Activated T-helper 1 cell treated with anti-CD3 and anti-CD28 coated beads, Interleukin-12 subunit alpha, Interleukin-12 subunit beta, Interleukin-2, Interleukin-4 antibody, amounts not matched to agents 30 ng/mL and 10 ng/mL and 1 ng/mL, durations not matched to agents 14 hours and 24 hours and 36 hours (primary cell): ENCODE data around the gene TSHZ3. TPM values are rescaled to one million over a fixed set of nuclear protein-coding genes. Genes with fewer than 3 reads are reported as not detected.

Source experiments
- DNase-seq: peaks from one replicate; pipeline ENCODE4 v3.0.0; 2021; ENCODE audit warnings: low spot score
- H3K27ac Mint-ChIP-seq: one replicate; pipeline ENCODE4 v1.8.0; 2021; ENCODE audit warnings: mild to moderate bottlenecking, mixed read lengths
- H3K27me3 Mint-ChIP-seq: one replicate; pipeline ENCODE4 v1.8.0; 2022; ENCODE audit warnings: mild to moderate bottlenecking, moderate library complexity, mixed read lengths; ENCODE audit not compliant: insufficient read depth
- H3K36me3 Mint-ChIP-seq: one replicate; pipeline ENCODE4 v1.8.0; 2021; ENCODE audit warnings: low read depth, mixed read lengths
- H3K4me1 Mint-ChIP-seq: one replicate; pipeline ENCODE4 v1.8.0; 2021; ENCODE audit warnings: low read depth, mixed read lengths
- H3K4me3 Mint-ChIP-seq: one replicate; pipeline ENCODE4 v1.8.0; 2021; ENCODE audit warnings: mild to moderate bottlenecking, moderate library complexity, mixed read lengths
- H3K9me3 Mint-ChIP-seq: one replicate; pipeline ENCODE4 v1.8.0; 2021; ENCODE audit warnings: mixed read lengths
- intact Hi-C: fragments of 100-400 bp; cut with micrococcal nuclease; formaldehyde crosslinking; loops from one replicate; pipeline ENCODE4 v1.15.1; 2024
- total RNA-seq: library from RNA; stranded (reverse); gene quantifications from 2 replicates; pipeline ENCODE4 v1.2.3, GENCODE V29; 2022

Gene TSHZ3
- total RNA-seq, 1 donor from 2014 or later, result 2.0 TPM

GRCh38 chr19:31255831-31256592, 93.2 kb downstream of the TSHZ3 start:
- Mint-ChIP-seq H3K9me3 (no peaks in the 10 kb centered on the region), H3K27ac (no peak overlapping the region), H3K4me1 (no peaks in the 10 kb centered on the region), H3K36me3 (no peaks in the 10 kb centered on the region), H3K27me3 (peaks cover 6% of the 10 kb centered on the region), H3K4me3 (no peak overlapping the region)
- intact Hi-C loops, result no loop called here
- no peak for DNase-seq

GRCh38 chr19:31255174-31255799, 93.9 kb downstream of the TSHZ3 start:
- Mint-ChIP-seq H3K36me3 (no peaks in the 10 kb centered on the region), H3K4me1 (no peaks in the 10 kb centered on the region), H3K27me3 (peaks cover 4% of the 10 kb centered on the region), H3K4me3 (no peak overlapping the region), H3K9me3 (no peaks in the 10 kb centered on the region), H3K27ac (no peak overlapping the region)
- DNase-seq, result no peak
- intact Hi-C loops, result no loop called here

- intact Hi-C loops, result no loop called here
- no peaks in the 10 kb centered on the region for H3K36me3 Mint-ChIP-seq
- H3K9me3 Mint-ChIP-seq, result no peaks in the 10 kb centered on the region
- H3K4me1 Mint-ChIP-seq, result no peaks in the 10 kb centered on the region
- H3K27ac Mint-ChIP-seq, result no peak overlapping the region
- H3K27me3 Mint-ChIP-seq, result peaks cover 8% of the 10 kb centered on the region
- no peak for DNase-seq
- no peak overlapping the region for H3K4me3 Mint-ChIP-seq
Observed at GRCh38 chr19:31254611-31255010, 94.6 kb downstream of the TSHZ3 start.

GRCh38 chr19:31254180-31254551, 95.1 kb downstream of the TSHZ3 start:
- DNase-seq, result no peak
- H3K27ac Mint-ChIP-seq, result no peak overlapping the region
- no peaks in the 10 kb centered on the region for H3K4me1 Mint-ChIP-seq
- H3K9me3 Mint-ChIP-seq, result no peaks in the 10 kb centered on the region
- intact Hi-C loops, result no loop called here
- no peak overlapping the region for H3K4me3 Mint-ChIP-seq
- peaks cover 6% of the 10 kb centered on the region for H3K27me3 Mint-ChIP-seq
- no peaks in the 10 kb centered on the region for H3K36me3 Mint-ChIP-seq

- Mint-ChIP-seq H3K36me3 (no peaks in the 10 kb centered on the region), H3K9me3 (no peaks in the 10 kb centered on the region), H3K27me3 (peaks cover 6% of the 10 kb centered on the region), H3K4me1 (no peaks in the 10 kb centered on the region), H3K27ac (no peak overlapping the region), H3K4me3 (no peak overlapping the region)
- DNase-seq, result no peak
- intact Hi-C loops, result no loop called here
Observed at GRCh38 chr19:31253526-31254179, 95.6 kb downstream of the TSHZ3 start.

GRCh38 chr19:31252441-31252840, 96.8 kb downstream of the TSHZ3 start:
- Mint-ChIP-seq H3K27me3 (peaks cover 6% of the 10 kb centered on the region), H3K9me3 (no peaks in the 10 kb centered on the region), H3K4me1 (no peaks in the 10 kb centered on the region), H3K36me3 (no peaks in the 10 kb centered on the region), H3K4me3 (no peak overlapping the region), H3K27ac (no peak overlapping the region)
- no peak for DNase-seq
- intact Hi-C loops, result no loop called here

- H3K4me1 Mint-ChIP-seq, result no peaks in the 10 kb centered on the region
- DNase-seq, result no peak
- intact Hi-C loops, result no loop called here
- no peak overlapping the region for H3K27ac Mint-ChIP-seq
- peaks cover 12% of the 10 kb centered on the region for H3K27me3 Mint-ChIP-seq
- H3K9me3 Mint-ChIP-seq, result no peaks in the 10 kb centered on the region
- no peaks in the 10 kb centered on the region for H3K36me3 Mint-ChIP-seq
- H3K4me3 Mint-ChIP-seq, result no peak overlapping the region
Observed at GRCh38 chr19:31249217-31249616, 100.0 kb downstream of the TSHZ3 start.

GRCh38 chr19:31235806-31236205, 113.4 kb downstream of the TSHZ3 start:
- Mint-ChIP-seq H3K9me3 (no peaks in the 10 kb centered on the region), H3K4me1 (no peaks in the 10 kb centered on the region), H3K36me3 (no peaks in the 10 kb centered on the region), H3K27me3 (peaks cover 22% of the 10 kb centered on the region), H3K27ac (no peak overlapping the region), H3K4me3 (no peak overlapping the region)
- no peak for DNase-seq
- intact Hi-C loops, result no loop called here

GRCh38 chr19:31233295-31233800, 115.9 kb downstream of the TSHZ3 start:
- intact Hi-C loops, result no loop called here
- no peak for DNase-seq
- H3K9me3 Mint-ChIP-seq, result no peaks in the 10 kb centered on the region
- no peak overlapping the region for H3K27ac Mint-ChIP-seq
- H3K27me3 Mint-ChIP-seq, result peaks cover 35% of the 10 kb centered on the region
- no peaks in the 10 kb centered on the region for H3K36me3 Mint-ChIP-seq
- no peak overlapping the region for H3K4me3 Mint-ChIP-seq
- H3K4me1 Mint-ChIP-seq, result no peaks in the 10 kb centered on the region

- H3K27me3 Mint-ChIP-seq, result peaks cover 35% of the 10 kb centered on the region
- no peaks in the 10 kb centered on the region for H3K36me3 Mint-ChIP-seq
- no peaks in the 10 kb centered on the region for H3K9me3 Mint-ChIP-seq
- no peak overlapping the region for H3K27ac Mint-ChIP-seq
- intact Hi-C loops, result no loop called here
- no peak overlapping the region for H3K4me3 Mint-ChIP-seq
- H3K4me1 Mint-ChIP-seq, result no peaks in the 10 kb centered on the region
- no peak for DNase-seq
Observed at GRCh38 chr19:31232871-31233270, 116.4 kb downstream of the TSHZ3 start.

GRCh38 chr19:31232180-31232579, 117.1 kb downstream of the TSHZ3 start:
- no peaks in the 10 kb centered on the region for H3K4me1 Mint-ChIP-seq
- DNase-seq, result no peak
- H3K27ac Mint-ChIP-seq, result no peak overlapping the region
- no peaks in the 10 kb centered on the region for H3K9me3 Mint-ChIP-seq
- no peaks in the 10 kb centered on the region for H3K36me3 Mint-ChIP-seq
- no peak overlapping the region for H3K4me3 Mint-ChIP-seq
- H3K27me3 Mint-ChIP-seq, result peaks cover 35% of the 10 kb centered on the region
- intact Hi-C loops, result no loop called here

GRCh38 chr19:31231237-31231636, 118.0 kb downstream of the TSHZ3 start:
- no peak for DNase-seq
- no peak overlapping the region for H3K27ac Mint-ChIP-seq
- H3K36me3 Mint-ChIP-seq, result no peaks in the 10 kb centered on the region
- H3K27me3 Mint-ChIP-seq, result peaks cover 34% of the 10 kb centered on the region
- H3K4me1 Mint-ChIP-seq, result peaks cover 4% of the 10 kb centered on the region
- no peak overlapping the region for H3K4me3 Mint-ChIP-seq
- intact Hi-C loops, result no loop called here
- peaks cover 4% of the 10 kb centered on the region for H3K9me3 Mint-ChIP-seq
